Testis (tissue), 3 donors: ENCODE data around the gene RCBTB1. TPM values are rescaled to one million over a fixed set of nuclear protein-coding genes. Genes with fewer than 3 reads are reported as not detected.
A peak's percentile ranks its signal among the peaks of the same experiment; 100 is the strongest.

Experiments
- DNase-seq: peaks from one replicate; pipeline ENCODE4 v3.0.0-alpha.2; 2019
- H3K27ac ChIP-seq, 2 donors: fragments of 200-600 bp; sonication (generic); one replicate each; pipeline ENCODE4 v1.5.1; 2019
- H3K27me3 ChIP-seq: fragments of 200-600 bp; sonication (generic); one replicate; pipeline ENCODE4 v1.5.1; 2019
- H3K36me3 ChIP-seq: fragments of 200-600 bp; sonication (generic); one replicate; pipeline ENCODE4 v1.5.1; 2017; ENCODE audit warnings: low read depth; ENCODE audit errors: missing control alignments
- H3K4me1 ChIP-seq: fragments of 200-600 bp; sonication (generic); one replicate; pipeline ENCODE4 v1.5.1; 2019
- H3K4me3 ChIP-seq, 2 donors: fragments of 200-600 bp; sonication (generic); one replicate each; pipeline ENCODE4 v1.5.1; 2017 to 2019
- H3K9me3 ChIP-seq: fragments of 200-600 bp; sonication (generic); one replicate; pipeline ENCODE4 v1.5.1; 2017
- POLR2A ChIP-seq: fragments of 450-650 bp; IDR thresholded peaks from one replicate; pipeline ENCODE4 v1.6.1; 2017; ENCODE audit warnings: antibody characterized with exemption, mild to moderate bottlenecking, moderate library complexity
- WGBS, 2 donors: methylation state at CpG; one replicate each; pipeline ENCODE4 v1.1.5; 2018; 5-methylcytosine and 5-hydroxymethylcytosine counted together
- intact Hi-C: fragments of 100-400 bp; cut with DNase I; formaldehyde crosslinking; loops from one replicate; pipeline ENCODE4 v1.15.1; 2023; ENCODE audit warnings: low total_unique reads
- polyA plus RNA-seq: library from polyadenylated mRNA; stranded (reverse); fragments of 350-450 nt; fragmentation: Illumina TruSeq; extraction: RNeasy Lipid Tissue Mini Kit (QIAGEN cat#74804); gene quantifications from one replicate; pipeline ENCODE4 v1.2.3, GENCODE V29; 2014; ENCODE audit warnings: low read depth, low replicate concordance; ENCODE audit not compliant: insufficient read depth
- total RNA-seq, 2 donors: library from RNA; depleted of rRNA; stranded (reverse); fragments of >200 nt; gene quantifications; one replicate each; pipeline ENCODE4 v1.2.3, GENCODE V29; 2016
- TF ChIP-seq, protein P1 (sequence below), 3 experiments: fragments of 450-650 bp in 2 of 3; fragments of 200-600 bp in 1 of 3; sonication (generic) in 1 of 3; IDR thresholded peaks; one replicate each; pipeline ENCODE4 v1.5.1; 2016 to 2019; ENCODE audit warnings: antibody characterized with exemption in 3 of 3, mild to moderate bottlenecking in 2 of 3, moderate library complexity in 1 of 3

RCBTB1 gene
- total and polyA plus RNA-seq, 3 donors from 2014 or later: 14.4 to 32.8 (median 20.5) TPM

DNA sequence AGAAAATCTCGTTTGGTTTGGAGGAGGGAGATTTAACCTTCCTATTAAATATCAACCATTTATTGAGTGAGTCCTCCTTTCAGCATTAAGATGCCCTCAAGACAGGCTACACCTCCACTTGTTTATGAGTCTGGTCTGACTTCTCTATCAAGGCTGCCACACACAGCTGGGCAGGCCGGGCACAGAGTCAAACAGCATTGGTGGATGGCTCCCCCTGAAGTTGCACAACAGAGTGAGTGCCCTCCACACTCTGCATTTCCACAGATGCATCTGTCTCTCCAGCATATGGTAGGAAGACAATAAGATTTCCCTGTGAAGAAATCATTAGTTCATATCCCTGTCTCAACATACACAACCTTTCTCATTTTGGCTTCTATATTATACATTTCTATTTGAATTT is 58.2 kb downstream of the RCBTB1 start:
- DNase-seq: no peak
- Histone ChIP-seq H3K9me3 (no peaks in the 10 kb centered on the region), H3K4me3 (no peak overlapping the region), H3K4me1 (no peaks in the 10 kb centered on the region), H3K27ac (no peak overlapping the region), H3K36me3 (no peaks in the 10 kb centered on the region), H3K27me3 (no peaks in the 10 kb centered on the region)
- WGBS, 2 donors: 46 to 54% methylated on average over 2 of the region's 2 CpGs
- TF ChIP-seq, protein P1, sequence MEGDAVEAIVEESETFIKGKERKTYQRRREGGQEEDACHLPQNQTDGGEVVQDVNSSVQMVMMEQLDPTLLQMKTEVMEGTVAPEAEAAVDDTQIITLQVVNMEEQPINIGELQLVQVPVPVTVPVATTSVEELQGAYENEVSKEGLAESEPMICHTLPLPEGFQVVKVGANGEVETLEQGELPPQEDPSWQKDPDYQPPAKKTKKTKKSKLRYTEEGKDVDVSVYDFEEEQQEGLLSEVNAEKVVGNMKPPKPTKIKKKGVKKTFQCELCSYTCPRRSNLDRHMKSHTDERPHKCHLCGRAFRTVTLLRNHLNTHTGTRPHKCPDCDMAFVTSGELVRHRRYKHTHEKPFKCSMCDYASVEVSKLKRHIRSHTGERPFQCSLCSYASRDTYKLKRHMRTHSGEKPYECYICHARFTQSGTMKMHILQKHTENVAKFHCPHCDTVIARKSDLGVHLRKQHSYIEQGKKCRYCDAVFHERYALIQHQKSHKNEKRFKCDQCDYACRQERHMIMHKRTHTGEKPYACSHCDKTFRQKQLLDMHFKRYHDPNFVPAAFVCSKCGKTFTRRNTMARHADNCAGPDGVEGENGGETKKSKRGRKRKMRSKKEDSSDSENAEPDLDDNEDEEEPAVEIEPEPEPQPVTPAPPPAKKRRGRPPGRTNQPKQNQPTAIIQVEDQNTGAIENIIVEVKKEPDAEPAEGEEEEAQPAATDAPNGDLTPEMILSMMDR (IDR thresholded peaks at IDR 0.05): no peak
- no peak for TF ChIP-seq POLR2A
- intact Hi-C loops: no loop called here

GRCh38 chr13:49524740-49525501 is 60.4 kb downstream of the RCBTB1 start:
- H3K27ac ChIP-seq: no peak overlapping the region
- intact Hi-C loops: no loop called here
- H3K9me3 ChIP-seq: no peaks in the 10 kb centered on the region
- TF ChIP-seq, protein P1 (IDR thresholded peaks at IDR 0.05): no peak
- no peak for TF ChIP-seq POLR2A
- no peaks in the 10 kb centered on the region for H3K27me3 ChIP-seq
- no peak for DNase-seq
- no peaks in the 10 kb centered on the region for H3K4me1 ChIP-seq
- no peaks in the 10 kb centered on the region for H3K36me3 ChIP-seq
- H3K4me3 ChIP-seq: no peak overlapping the region
- 86 to 95% methylated on average over 5 of the region's 5 CpGs for WGBS, 2 donors

DNA sequence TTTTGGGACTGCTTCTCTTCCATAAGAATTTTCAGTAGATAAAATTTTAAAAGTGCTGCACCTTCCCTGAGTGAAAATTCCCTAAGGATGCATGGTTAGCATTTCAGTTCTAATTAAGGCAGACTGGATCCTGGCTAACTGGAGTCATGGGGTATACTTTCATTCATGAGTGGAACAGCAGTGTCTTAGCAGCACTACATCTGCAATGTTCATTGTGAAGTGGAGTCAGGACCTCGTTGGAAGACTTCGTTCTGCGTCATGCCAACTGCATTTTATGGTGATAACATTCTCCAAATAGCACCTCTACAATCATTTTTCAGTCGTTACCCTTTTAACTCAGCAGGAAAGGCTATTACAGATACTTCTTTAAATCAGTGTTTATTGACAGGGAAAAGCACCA is 64.1 kb downstream of the RCBTB1 start:
- H3K9me3 ChIP-seq: no peaks in the 10 kb centered on the region
- no peak overlapping the region for H3K27ac ChIP-seq
- H3K4me3 ChIP-seq: no peak overlapping the region
- H3K4me1 ChIP-seq: no peaks in the 10 kb centered on the region
- intact Hi-C loops: no loop called here
- 56 to 60% methylated on average over 4 of the region's 4 CpGs for WGBS, 2 donors
- no peak for DNase-seq
- H3K36me3 ChIP-seq: no peaks in the 10 kb centered on the region
- TF ChIP-seq, protein P1 (IDR thresholded peaks at IDR 0.05): no peak
- TF ChIP-seq POLR2A: no peak
- no peaks in the 10 kb centered on the region for H3K27me3 ChIP-seq

GRCh38 chr13:49517461-49517860 is 67.9 kb downstream of the RCBTB1 start:
- Histone ChIP-seq H3K4me3 (no peak overlapping the region), H3K36me3 (no peaks in the 10 kb centered on the region), H3K27me3 (no peaks in the 10 kb centered on the region), H3K4me1 (no peaks in the 10 kb centered on the region), H3K27ac (no peak overlapping the region), H3K9me3 (no peaks in the 10 kb centered on the region)
- intact Hi-C loops: no loop called here
- peak; percentile 28 for DNase-seq
- WGBS, 2 donors: 73 to 84% methylated on average over 6 of the region's 6 CpGs
- no peak for TF ChIP-seq POLR2A
- TF ChIP-seq, protein P1 (IDR thresholded peaks at IDR 0.05): peak in 1 of 3 experiments; percentile 19

DNA sequence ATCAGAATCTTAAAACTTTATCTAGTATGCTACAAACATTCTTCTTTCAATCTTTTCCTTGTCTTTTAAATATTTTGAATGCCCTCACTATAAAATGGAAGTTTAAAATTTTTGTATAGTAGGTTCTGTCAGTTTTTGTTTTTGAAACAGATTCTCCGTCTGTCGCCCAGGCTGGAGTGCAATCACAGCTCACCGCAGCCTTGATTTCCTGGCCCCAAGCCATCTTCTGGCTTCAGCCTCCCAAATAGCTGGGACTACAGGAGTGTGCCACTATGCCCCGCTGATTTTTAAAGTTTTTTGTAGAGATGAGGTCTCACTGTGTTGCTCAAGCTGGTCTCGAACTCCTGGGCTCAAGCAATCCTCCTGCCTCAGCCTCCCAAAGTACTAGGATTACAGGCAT is 68.9 kb downstream of the RCBTB1 start:
- Histone ChIP-seq H3K9me3 (no peaks in the 10 kb centered on the region), H3K4me1 (no peaks in the 10 kb centered on the region), H3K27me3 (no peaks in the 10 kb centered on the region), H3K36me3 (no peaks in the 10 kb centered on the region), H3K4me3 (no peak overlapping the region), H3K27ac (no peak overlapping the region)
- intact Hi-C loops: no loop called here
- 69 to 86% methylated on average over 5 of the region's 5 CpGs for WGBS, 2 donors
- DNase-seq: no peak
- no peak for TF ChIP-seq POLR2A
